ENCODE measurements around the gene CPE. TPM values are rescaled to one million over a fixed set of nuclear protein-coding genes. Genes with fewer than 3 reads are reported as not detected.

Gene CPE
- total and polyA plus RNA-seq, 4 donors = 3.0 to 5.6 (median 4.5) TPM

- Histone ChIP-seq H3K4me3 (ENCODE audit: low read depth in 1 of 3, low read length in 3 of 3) (no peak overlapping the region), H3K9ac (ENCODE audit: low read depth in 1 of 2, low read length in 2 of 2) (no peak overlapping the region), H3K9me3 (ENCODE audit: control insufficient read depth in 4 of 4, low read length in 3 of 4) (no peaks in the 10 kb centered on the region), H3K27me3 (ENCODE audit: control insufficient read depth in 4 of 4, insufficient read depth in 4 of 4, low read length in 3 of 4) (peaks cover 0 to 2% (median 0%) of the 10 kb centered on the region in 4 donors), H3K4me1 (ENCODE audit: control insufficient read depth in 4 of 4, insufficient read depth in 4 of 4, low read length in 3 of 4) (peaks cover 0 to 4% (median 0%) of the 10 kb centered on the region in 4 donors), H3K27ac (ENCODE audit: low read depth in 1 of 2, low read length in 2 of 2) (no peak overlapping the region), H3K36me3 (ENCODE audit: control insufficient read depth in 4 of 4, insufficient read depth in 3 of 4, low read depth in 1 of 4, low read length in 3 of 4) (no peaks in the 10 kb centered on the region)
- WGBS = 83% methylated on average over 7 of the region's 7 CpGs
- DNase-seq (ENCODE audit: low spot score) = no peak
- TF ChIP-seq RAD21 (IDR thresholded peaks at IDR 0.05) (no peak), MAX (IDR thresholded peaks at IDR 0.05) (no peak), FOXA1 (IDR thresholded peaks at IDR 0.05) (no peak), RXRA (IDR thresholded peaks at IDR 0.05) (no peak), NR2F2 (IDR thresholded peaks at IDR 0.05) (no peak), EGR1 (IDR thresholded peaks at IDR 0.05; ENCODE audit: low read depth in 2 of 2) (no peak), TAF1 (conservative IDR thresholded peaks at IDR 0.05) (no peak)
Observed at GRCh38 chr4:165502916-165503907, 124.4 kb downstream of the CPE start.

GRCh38 chr4:165504184-165504583, 125.4 kb downstream of the CPE start:
- H3K36me3 ChIP-seq (ENCODE audit: control insufficient read depth in 4 of 4, insufficient read depth in 3 of 4, low read depth in 1 of 4, low read length in 3 of 4) = no peaks in the 10 kb centered on the region
- TF ChIP-seq JUND (IDR thresholded peaks at IDR 0.05) = no peak
- TF ChIP-seq CTCF (IDR thresholded peaks at IDR 0.05; ENCODE audit: low read depth, low read length, missing input control) = no peak
- TF ChIP-seq MAX (IDR thresholded peaks at IDR 0.05) = no peak
- no peak for TF ChIP-seq FOXA2 (IDR thresholded peaks at IDR 0.05)
- no peak for TF ChIP-seq TAF1 (conservative IDR thresholded peaks at IDR 0.05)
- TF ChIP-seq REST (IDR thresholded peaks at IDR 0.05) = no peak
- no peak for TF ChIP-seq NR2F2 (IDR thresholded peaks at IDR 0.05)
- TF ChIP-seq ZBTB33 (IDR thresholded peaks at IDR 0.05) = no peak
- no peak for TF ChIP-seq YY1 (IDR thresholded peaks at IDR 0.05)
- no peak for TF ChIP-seq HNF4G (IDR thresholded peaks at IDR 0.05)
- no peak for TF ChIP-seq ATF3 (IDR thresholded peaks at IDR 0.05)
- TF ChIP-seq GABPA (IDR thresholded peaks at IDR 0.05 in 1 of 2, conservative IDR thresholded peaks at IDR 0.05 in 1 of 2) = no peak
- no peak for TF ChIP-seq SP1 (IDR thresholded peaks at IDR 0.05)
- no peak for TF ChIP-seq EGR1 (IDR thresholded peaks at IDR 0.05; ENCODE audit: low read depth in 2 of 2)
- no peak for TF ChIP-seq RAD21 (IDR thresholded peaks at IDR 0.05)
- no peak for TF ChIP-seq HNF4A (conservative IDR thresholded peaks at IDR 0.05)
- TF ChIP-seq RXRA (IDR thresholded peaks at IDR 0.05) = no peak
- no peak for TF ChIP-seq FOXA1 (IDR thresholded peaks at IDR 0.05)

More at GRCh38 chr4:165504184-165504583, 125.4 kb downstream of the CPE start:
- no peak for DNase-seq (ENCODE audit: low spot score)
- Histone ChIP-seq H3K4me3 (ENCODE audit: low read depth in 1 of 3, low read length in 3 of 3) (no peak overlapping the region), H3K9me3 (ENCODE audit: control insufficient read depth in 4 of 4, low read length in 3 of 4) (no peaks in the 10 kb centered on the region), H3K4me1 (ENCODE audit: control insufficient read depth in 4 of 4, insufficient read depth in 4 of 4, low read length in 3 of 4) (peaks cover 0 to 4% (median 0%) of the 10 kb centered on the region in 4 donors), H3K27me3 (ENCODE audit: control insufficient read depth in 4 of 4, insufficient read depth in 4 of 4, low read length in 3 of 4) (peaks cover 0 to 2% (median 0%) of the 10 kb centered on the region in 4 donors), H3K27ac (ENCODE audit: low read depth in 1 of 2, low read length in 2 of 2) (no peak overlapping the region), H3K9ac (ENCODE audit: low read depth in 1 of 2, low read length in 2 of 2) (no peak overlapping the region)
- WGBS = 71% methylated on average over 3 of the region's 3 CpGs
